HG03095 (cell line): ENCODE measurements around the gene WEE1.
A peak's percentile ranks its signal among the peaks of the same experiment; 100 is the strongest.
"Not testable (repeated sequence)": the region's sequence is repeated elsewhere in the genome, so short reads cannot be mapped to it uniquely, and the experiment has no call there.

Experiments used
- ATAC-seq: cut with Tn5 transposase; IDR thresholded peaks from one replicate; pipeline ENCODE4 v1.9.1; 2021; ENCODE audit warnings: moderate library complexity; ENCODE audit not compliant: unreplicated experiment

Gene WEE1

DNA sequence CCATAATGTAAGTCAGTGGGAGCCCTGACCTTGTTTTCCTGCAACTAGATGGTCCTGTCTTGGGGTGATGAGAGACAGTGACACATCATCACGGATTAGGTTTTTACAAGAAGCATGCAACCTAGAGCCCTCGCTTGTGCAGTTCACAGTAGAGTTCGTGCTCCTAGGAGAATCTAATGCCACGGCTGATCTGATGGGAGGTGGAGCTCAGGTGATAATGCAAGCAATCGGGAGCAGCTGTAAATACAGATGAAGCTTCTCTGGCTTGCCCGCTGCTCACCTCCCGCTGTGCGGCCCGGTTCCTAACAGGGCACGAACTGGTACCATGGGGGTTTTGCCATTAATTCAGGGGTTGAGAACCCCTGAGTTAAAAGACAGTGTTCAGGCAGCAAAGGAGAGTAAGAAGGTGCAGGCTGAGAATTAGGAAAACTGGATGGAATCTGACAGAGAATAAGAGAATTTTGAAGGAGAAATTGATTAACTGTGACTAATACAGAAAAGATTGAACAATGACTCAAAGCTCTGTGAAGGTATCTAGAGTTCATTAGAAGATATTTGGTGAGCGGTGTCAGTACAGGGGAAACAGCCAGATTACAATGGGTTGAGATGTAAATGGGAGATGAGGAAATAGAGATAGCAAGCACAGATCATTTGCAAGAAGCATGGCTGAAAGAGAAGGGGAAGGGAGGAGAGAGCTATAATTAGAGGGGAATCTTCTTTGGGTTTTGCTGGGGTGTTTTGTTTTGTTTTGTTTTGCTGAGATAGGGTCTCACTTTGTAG, 21.0 kb downstream of the WEE1 start:
- ATAC-seq = no peak

GRCh38 chr11:9596926-9597464, 23.5 kb downstream of the WEE1 start:
- ATAC-seq = no peak

DNA sequence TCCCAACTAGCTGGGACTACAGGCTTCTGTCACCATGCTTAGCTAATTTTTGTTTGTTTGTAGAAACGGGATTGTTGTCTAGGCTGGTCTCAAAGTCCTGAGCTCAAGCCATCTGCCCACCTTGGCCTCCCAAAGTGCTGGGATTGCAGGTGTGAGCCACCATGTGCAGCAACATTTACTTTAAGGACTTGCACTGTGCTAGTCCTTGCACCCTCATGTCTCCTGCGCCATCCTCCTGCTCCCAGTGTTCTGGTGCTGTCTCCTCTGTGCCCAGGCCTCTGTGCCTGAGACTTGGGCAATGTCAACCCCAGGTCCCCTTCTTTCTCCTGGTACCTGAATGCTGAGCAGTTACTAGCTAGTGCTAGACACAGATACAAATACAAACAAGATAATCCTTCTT, 26.7 kb downstream of the WEE1 start:
- no peak for ATAC-seq

GRCh38 chr11:9600644-9601036, 27.2 kb downstream of the WEE1 start:
- ATAC-seq = peak; percentile 40

DNA sequence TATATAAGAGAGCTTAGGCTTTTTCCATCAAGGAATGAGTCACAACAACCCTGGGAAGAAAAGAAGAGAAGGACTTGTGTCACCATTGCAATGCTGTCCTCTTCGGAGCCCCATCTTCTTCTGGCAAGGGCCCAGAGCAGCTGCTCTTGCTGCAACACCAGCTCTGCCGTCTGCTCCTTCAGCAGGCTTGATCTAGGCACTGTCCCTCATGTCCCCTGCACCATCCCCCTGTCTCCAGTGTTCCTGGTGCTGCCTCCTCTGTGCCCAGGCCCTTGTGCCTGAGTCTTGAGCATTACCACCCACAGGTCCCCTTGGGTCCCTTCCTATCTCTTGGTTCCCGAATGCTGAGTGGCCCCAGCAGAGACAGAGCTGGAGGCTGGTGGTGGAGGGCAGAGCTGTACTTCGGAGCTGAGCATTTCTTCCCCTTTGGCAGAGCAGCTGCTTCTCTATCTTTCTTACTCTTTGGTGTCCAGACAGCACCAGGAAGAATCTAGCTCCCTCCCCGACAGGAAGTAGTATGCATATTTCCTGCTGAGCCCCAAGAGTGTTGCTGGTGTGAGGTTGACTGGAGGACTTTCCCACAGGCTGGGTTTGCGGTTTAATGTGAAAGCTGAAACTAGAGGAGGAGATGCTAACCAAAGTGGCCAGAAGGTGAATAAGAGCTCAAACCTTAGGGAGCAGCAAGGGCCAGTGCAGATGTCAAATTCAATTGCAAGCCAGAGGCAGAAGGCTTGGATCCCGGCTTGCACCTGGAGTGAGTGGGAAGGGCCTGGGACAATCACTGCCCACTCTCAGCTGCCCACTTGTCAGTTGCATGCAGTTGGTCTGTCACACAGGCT, 27.8 kb downstream of the WEE1 start:
- peak; percentile 75 for ATAC-seq

DNA sequence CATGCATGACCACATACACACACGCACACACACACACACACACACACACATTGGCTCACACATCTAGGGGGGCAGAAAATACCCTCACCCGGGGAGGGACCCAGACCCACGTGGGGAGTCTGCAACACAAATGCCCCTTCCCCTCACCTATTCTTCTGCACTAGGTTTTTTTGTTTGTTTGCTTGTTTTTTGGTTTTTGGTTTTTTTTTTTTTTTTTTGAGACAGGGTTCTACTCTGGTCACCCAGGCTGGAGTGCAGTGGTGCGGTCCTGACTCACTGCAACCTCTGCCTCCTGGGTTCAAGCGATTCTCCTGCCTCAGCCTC, 28.4 kb downstream of the WEE1 start:
- ATAC-seq = peak; percentile 4

- ATAC-seq = not testable (repeated sequence)
These were observed 29.7 kb downstream of the WEE1 start for GRCh38 chr11:9603214-9603613.

GRCh38 chr11:9604134-9604533, 30.7 kb downstream of the WEE1 start:
- no peak for ATAC-seq

- ATAC-seq = no peak
These were observed 32.3 kb downstream of the WEE1 start for GRCh38 chr11:9605742-9606141.

DNA sequence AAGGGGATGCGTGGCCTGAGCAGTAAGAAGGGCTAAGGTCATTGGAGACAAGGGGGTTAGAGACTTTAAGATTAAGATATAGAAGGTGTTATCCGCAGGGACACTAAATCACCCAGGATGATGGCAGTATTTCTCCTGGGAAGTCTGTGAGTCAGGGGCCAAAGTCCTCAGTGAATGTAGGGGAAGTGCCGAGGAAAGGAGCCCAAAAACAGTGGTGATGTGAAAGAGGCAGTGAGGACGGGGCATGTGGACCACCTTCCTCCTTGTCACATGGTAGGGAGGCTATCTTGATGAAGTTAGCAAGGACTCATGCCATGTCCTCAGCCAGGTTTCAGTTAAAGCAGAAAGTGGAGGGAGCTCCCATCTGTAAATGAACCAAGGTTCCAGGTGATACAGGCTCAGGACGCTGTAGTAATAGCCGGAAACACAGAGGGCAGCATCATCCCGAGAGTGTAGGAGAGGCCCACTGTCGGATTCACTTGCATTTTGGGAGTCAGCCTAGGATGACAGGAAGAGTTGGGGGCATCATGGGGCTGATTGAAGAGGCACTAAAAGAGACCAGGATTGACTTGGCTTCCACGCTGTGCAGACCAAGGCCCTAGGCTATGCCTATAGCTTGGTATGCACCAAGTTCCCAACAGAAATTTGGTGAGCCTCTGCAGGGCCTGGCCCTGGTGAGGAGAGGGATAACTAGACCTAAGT, 33.5 kb downstream of the WEE1 start:
- ATAC-seq = no peak

DNA sequence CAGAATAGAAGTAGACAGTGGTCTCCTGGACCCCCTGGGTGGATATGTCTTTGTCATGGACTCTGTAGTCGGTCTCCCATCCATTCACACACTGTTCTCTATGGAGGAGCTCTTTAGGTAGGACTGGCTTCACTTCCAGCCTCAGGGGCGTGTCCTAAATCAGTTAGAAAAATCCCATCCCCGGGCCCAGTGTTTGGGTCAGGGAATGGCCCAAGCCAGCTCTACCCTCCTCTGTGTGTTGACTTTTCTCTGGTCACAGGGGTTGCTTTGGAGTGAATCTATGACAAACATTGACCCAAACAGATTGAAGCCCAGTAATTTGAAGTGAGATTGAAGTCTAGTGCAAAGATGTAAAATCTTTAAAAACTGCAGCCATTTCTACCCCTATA, 34.0 kb downstream of the WEE1 start:
- ATAC-seq = no peak

DNA sequence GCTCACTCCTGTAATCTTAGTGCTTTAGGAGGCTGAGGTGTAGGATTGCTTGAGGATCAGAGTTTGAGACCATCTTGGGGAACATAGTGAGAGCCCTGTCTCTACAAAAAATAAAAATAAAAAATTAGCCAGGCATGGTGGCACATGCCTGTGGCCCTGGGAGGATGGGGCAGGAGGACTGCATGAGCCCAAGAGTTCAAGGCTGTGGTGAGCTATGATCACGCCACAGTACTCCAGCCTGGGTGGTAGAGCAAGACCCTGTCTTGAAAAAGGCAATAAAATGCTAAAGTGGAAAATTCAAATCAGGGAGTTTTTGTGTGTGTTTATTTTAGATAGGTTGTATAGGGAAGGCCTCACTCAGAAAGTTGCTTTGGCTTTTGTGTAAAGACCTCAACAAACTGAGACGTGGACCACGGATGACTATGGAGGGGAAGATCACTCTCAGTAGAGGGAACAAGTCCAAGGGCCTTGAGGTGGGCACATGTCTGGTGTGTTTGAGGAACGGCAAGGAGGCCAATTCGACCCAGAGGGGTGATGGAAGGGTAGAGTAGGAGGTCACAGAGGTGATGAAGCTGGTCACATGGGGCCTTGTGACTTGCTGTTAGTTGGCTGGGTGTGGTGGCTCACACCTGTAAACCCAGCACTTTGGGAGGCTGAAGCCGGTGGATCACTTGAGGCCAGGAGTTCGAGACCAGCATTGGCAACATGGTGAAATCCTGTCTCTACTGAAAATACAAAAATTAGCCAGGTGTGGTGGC, 35.7 kb downstream of the WEE1 start:
- ATAC-seq = no peak

DNA sequence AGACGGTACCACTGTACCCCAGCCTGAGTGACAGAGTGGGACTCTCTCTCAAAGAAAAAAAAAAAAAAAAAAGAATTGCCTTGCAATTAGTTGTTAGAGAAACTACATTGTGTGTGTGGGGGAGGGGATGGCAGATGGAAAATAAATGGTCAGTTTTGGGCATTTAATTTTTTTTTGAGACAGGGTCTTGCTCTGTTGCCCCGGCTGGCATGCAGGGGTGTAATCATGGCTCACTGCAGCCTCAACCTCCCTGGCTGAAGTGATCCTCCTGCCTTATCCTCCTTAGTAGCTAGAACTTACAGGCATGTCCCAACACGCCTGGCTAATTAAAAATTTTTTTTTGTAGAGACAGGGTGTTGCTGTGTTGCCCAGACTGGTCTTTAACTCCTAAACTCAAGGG, 36.4 kb downstream of the WEE1 start:
- ATAC-seq = no peak

DNA sequence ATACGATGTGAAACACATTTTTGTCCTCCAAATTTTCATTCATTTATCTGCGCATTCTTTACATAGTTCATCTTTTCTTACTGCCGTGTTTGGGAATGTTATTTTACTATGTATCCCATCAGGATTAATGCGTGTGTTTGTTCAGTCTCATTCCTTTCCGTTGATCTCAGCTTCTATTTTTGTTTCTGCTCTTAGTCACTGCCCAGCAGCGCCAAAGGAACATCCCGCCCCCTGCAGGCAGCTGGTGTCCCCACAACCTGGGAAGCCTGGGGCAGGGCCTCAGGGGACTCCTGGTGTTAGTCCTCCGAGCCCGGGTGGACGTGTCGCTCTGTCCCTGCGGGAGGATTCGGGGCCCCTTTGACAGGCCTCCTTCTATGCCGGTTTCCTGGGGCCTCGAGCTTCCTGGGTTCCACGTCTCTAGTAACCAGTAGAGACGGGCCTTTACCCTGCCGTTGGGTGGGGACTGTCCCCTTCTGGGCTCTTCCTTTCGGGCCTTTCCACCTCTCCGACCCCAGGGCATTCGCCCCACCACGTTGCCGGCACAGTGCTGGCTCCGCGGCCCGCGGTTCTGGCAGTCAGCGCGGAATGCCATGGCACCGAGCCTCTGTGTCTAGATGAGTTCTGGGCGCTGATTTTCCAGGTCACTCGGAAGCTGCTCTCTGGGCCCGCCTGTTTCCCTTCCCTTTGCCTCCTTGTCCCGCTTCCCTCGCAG, 39.8 kb downstream of the WEE1 start:
- ATAC-seq = peak; percentile 41

DNA sequence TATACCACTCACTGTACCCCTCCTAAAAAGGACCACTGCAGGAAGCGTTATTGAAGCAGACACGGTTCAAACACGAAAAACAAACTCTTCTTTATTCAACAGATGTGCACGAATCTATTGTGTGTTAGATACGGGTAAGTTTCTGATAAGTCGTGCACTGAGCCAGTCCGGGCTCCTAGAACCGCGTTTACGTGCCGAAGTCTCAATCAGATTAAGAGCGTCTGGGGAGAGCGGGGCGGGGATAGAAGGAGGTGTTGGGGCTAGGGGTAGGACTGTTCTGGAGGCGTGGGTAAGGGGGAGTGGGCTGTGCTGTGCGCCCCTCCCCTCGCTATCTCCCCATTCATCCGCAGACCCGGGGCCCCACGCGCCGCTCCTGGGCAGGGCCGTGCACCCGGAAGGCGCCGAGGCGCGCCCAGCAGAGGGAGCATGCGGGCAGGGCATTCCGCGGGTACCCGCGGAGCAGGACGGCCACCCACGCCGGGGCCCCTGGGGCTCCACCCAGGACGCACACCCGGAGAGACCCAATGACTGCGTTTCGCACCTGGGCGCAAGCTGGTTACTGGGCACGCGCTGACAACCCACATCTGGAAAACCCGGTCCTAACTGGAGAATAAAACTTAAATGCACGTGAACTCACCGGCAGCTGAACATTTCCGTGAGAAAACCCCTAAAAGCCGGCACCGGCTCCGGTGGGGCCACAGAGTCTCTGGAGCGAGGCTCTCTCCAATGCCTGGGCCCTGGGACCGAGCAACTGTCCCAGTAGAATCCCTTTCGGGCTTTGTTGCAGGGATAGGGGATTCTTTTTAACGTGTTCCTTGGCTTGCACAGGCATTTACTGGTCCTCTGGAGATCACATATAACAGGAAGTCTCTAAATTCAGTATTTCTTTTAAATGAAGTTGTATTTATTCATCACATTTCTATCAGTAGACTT, 40.6 kb downstream of the WEE1 start:
- ATAC-seq = peak; percentile 58

- peak; percentile 50 for ATAC-seq
These were observed 41.6 kb downstream of the WEE1 start for GRCh38 chr11:9615031-9615451.

DNA sequence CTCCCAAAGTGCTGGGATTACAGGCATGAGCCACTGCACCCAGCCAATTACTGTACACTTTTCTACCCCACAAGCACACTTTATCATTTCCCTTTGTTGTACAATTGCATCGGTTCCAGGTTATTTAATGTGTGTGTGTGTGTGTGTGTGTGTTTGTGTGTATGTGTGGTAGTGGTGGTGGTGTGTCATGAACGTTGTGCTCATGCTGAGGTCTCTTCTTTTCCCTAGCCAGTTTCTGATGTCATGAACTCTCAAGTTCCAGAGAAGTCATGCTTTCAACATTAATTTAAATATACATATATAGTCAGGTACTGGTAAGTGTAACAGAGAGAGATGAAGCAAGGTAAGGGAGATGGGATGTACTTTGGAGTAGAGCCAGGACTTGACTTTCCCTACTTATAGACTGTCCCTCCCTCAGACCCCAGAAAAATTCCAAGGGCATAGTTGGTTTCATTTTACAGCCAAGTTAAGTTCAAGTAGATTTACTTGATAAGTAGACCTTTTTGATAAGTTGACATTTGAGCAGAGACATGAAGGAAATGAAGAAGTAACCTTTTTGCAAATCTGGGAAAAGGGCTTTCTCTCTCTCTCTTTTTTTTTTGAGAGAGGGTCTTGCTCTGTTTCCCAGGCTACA, 42.7 kb downstream of the WEE1 start:
- ATAC-seq = no peak

GRCh38 chr11:9616858-9617257, 43.4 kb downstream of the WEE1 start:
- no peak for ATAC-seq

- ATAC-seq = no peak
These were observed 44.5 kb downstream of the WEE1 start for GRCh38 chr11:9617940-9618339.
